GM12892 (cell line): ENCODE results near the gene OXNAD1.

Experiments used
- POLR2A ChIP-seq: IDR thresholded peaks from 2 replicates; pipeline ENCODE4 v1.6.1; 2011; ENCODE audit warnings: low read depth, low read length, control low read depth
- POLR2AphosphoS5 ChIP-seq: IDR thresholded peaks from 2 replicates; pipeline ENCODE4 v1.6.1; 2011; ENCODE audit warnings: low read depth, low read length, control low read depth
- TAF1 ChIP-seq: IDR thresholded peaks from 2 replicates; pipeline ENCODE4 v1.6.1; 2011; ENCODE audit warnings: low read depth, mild to moderate bottlenecking, control low read depth, low read length, borderline replicate concordance

- no peak for TF ChIP-seq POLR2A
- no peak for TF ChIP-seq POLR2AphosphoS5
- TF ChIP-seq TAF1, result no peak
Measured at GRCh38 chr3:16350597-16351318, 85.7 kb downstream of the OXNAD1 start.
